Measurements from ENCODE around the gene PCDHGA5.

DNA sequence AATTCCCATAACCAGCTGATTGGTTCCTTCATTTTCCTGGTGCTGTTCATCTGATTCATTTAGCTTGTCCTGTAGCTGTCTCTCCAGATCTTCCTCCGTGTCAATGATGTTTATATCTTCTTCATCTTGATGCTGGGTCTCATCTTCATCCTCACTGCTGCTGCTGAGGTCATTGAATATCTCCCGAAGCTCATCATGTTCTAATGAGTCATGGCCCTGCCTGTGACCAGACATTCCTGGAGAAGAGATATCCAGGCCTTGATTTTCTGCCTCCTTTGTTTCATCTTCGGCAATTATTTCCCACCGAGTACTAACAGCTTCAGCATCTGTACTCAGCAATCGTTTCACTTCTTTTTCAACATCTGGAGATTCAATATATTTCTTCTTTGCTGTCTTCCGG lies 44.8 kb upstream of the PCDHGA5 start:
- TF ChIP-seq CTCF (IDR thresholded peaks at IDR 0.05; ENCODE audit: insufficient read depth, low read length) (no peak), POLR2AphosphoS5 (IDR thresholded peaks at IDR 0.05; ENCODE audit: low read depth) (no peak), GABPA (IDR thresholded peaks at IDR 0.05; ENCODE audit: low read depth) (no peak)
- TF ChIP-seq, protein P1, sequence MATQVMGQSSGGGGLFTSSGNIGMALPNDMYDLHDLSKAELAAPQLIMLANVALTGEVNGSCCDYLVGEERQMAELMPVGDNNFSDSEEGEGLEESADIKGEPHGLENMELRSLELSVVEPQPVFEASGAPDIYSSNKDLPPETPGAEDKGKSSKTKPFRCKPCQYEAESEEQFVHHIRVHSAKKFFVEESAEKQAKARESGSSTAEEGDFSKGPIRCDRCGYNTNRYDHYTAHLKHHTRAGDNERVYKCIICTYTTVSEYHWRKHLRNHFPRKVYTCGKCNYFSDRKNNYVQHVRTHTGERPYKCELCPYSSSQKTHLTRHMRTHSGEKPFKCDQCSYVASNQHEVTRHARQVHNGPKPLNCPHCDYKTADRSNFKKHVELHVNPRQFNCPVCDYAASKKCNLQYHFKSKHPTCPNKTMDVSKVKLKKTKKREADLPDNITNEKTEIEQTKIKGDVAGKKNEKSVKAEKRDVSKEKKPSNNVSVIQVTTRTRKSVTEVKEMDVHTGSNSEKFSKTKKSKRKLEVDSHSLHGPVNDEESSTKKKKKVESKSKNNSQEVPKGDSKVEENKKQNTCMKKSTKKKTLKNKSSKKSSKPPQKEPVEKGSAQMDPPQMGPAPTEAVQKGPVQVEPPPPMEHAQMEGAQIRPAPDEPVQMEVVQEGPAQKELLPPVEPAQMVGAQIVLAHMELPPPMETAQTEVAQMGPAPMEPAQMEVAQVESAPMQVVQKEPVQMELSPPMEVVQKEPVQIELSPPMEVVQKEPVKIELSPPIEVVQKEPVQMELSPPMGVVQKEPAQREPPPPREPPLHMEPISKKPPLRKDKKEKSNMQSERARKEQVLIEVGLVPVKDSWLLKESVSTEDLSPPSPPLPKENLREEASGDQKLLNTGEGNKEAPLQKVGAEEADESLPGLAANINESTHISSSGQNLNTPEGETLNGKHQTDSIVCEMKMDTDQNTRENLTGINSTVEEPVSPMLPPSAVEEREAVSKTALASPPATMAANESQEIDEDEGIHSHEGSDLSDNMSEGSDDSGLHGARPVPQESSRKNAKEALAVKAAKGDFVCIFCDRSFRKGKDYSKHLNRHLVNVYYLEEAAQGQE (IDR thresholded peaks at IDR 0.05; ENCODE audit: insufficient replicate concordance, low read depth): no peak
